Measurements from ENCODE around the gene RGS7. TPM values are rescaled to one million over a fixed set of nuclear protein-coding genes. Genes with fewer than 3 reads are reported as not detected.

RGS7 gene
- total and polyA plus RNA-seq, 2 of the 8 experiments (the other 6 are each of a cell fraction or from before 2014, with no cell fraction given): 1.6 to 3.0 TPM

DNA sequence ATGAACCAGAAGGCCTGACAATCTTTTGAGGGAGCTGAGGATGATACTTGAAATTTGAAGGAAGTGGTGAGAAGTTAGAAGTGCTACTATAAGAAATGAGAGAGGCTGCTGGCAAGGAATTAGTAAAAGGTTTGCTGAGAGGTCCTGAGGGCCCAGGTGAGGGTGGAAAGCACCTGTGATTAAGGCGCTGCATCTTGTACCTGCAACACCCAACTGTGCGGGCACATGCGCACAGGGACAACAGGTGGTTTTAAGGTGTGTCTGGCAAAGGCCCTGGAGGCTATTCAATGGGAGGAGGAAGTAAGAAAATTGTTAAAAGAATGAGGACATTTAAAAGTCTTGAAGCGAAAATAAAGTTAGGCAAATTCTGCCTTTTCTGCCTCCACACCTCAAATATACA is 349.3 kb downstream of the RGS7 start (continued):
- TF ChIP-seq, protein P1, sequence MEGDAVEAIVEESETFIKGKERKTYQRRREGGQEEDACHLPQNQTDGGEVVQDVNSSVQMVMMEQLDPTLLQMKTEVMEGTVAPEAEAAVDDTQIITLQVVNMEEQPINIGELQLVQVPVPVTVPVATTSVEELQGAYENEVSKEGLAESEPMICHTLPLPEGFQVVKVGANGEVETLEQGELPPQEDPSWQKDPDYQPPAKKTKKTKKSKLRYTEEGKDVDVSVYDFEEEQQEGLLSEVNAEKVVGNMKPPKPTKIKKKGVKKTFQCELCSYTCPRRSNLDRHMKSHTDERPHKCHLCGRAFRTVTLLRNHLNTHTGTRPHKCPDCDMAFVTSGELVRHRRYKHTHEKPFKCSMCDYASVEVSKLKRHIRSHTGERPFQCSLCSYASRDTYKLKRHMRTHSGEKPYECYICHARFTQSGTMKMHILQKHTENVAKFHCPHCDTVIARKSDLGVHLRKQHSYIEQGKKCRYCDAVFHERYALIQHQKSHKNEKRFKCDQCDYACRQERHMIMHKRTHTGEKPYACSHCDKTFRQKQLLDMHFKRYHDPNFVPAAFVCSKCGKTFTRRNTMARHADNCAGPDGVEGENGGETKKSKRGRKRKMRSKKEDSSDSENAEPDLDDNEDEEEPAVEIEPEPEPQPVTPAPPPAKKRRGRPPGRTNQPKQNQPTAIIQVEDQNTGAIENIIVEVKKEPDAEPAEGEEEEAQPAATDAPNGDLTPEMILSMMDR (IDR thresholded peaks at IDR 0.05; ENCODE audit: control extremely low read depth in 1 of 3, insufficient read depth in 1 of 3, low read depth in 1 of 3, low read length in 3 of 3): no peak
- TF ChIP-seq RAD21 (IDR thresholded peaks at IDR 0.05 in 1 of 2, conservative IDR thresholded peaks at IDR 0.05 in 1 of 2; ENCODE audit: low read depth in 2 of 2, low read length in 2 of 2) (no peak), SP4 (IDR thresholded peaks at IDR 0.05; ENCODE audit: low read length) (no peak), POU5F1 (IDR thresholded peaks at IDR 0.05; ENCODE audit: low read depth, low read length) (no peak), ATF2 (IDR thresholded peaks at IDR 0.05; ENCODE audit: low read length) (no peak), CREB1 (IDR thresholded peaks at IDR 0.05) (no peak)
